Measurements from ENCODE around the gene MLLT3. TPM values are rescaled to one million over a fixed set of nuclear protein-coding genes. Genes with fewer than 3 reads are reported as not detected.

MLLT3 gene
- total and polyA plus RNA-seq, 2 experiments from 2014 or later = 13.7 to 39.2 TPM

DNA sequence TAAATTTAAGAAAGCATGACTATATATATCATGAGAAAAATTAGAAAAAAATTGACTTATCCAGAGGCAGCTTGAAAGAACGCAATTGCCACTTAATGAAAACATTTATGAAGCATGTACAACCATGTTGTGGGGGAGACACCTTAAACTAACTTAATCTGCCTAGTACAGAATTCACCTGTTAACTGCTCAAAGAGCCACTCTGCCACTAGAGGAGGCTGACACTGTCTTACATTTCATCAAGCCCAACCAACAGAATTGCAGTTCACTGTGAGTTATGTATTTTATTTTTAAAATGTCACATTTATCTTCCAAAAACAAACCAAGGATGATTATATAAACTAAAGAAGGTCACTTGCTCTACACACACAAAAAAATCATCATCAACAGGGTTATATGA is 252.9 kb downstream of the MLLT3 start:
- no peaks in the 10 kb centered on the region for H3K27me3 ChIP-seq
- peaks cover 4% of the 10 kb centered on the region for H3K36me3 ChIP-seq (replicated peaks; ENCODE audit: insufficient read depth, low read depth)
- WGBS (ENCODE audit: low lambda C conversion rate, missing lambda C conversion rate) = 91% methylated on average over 1 of the region's 1 CpG
- no peaks in the 10 kb centered on the region for H3K4me1 ChIP-seq (ENCODE audit: insufficient read depth)
- H3K4me2 ChIP-seq = no peak overlapping the region
- no peaks in the 10 kb centered on the region for H3K9me2 ChIP-seq (replicated peaks; ENCODE audit: insufficient read depth)
- DNase-seq (ENCODE audit: low spot score) = no peak
- H3K79me2 ChIP-seq = peaks cover 34% of the 10 kb centered on the region
- no peaks in the 10 kb centered on the region for H3K9me3 ChIP-seq (ENCODE audit: low read depth)
- H4K20me1 ChIP-seq (ENCODE audit: insufficient read depth, poor library complexity, severe bottlenecking) = no peaks in the 10 kb centered on the region
- H2AFZ ChIP-seq = no peak overlapping the region
- H3K27ac ChIP-seq = no peak overlapping the region
- no peak overlapping the region for H3K4me3 ChIP-seq
- TF ChIP-seq EZH2phosphoT487 (IDR thresholded peaks at IDR 0.05; ENCODE audit: low read depth, severe bottlenecking, unreplicated experiment) = no peak
- TF ChIP-seq, protein P1, sequence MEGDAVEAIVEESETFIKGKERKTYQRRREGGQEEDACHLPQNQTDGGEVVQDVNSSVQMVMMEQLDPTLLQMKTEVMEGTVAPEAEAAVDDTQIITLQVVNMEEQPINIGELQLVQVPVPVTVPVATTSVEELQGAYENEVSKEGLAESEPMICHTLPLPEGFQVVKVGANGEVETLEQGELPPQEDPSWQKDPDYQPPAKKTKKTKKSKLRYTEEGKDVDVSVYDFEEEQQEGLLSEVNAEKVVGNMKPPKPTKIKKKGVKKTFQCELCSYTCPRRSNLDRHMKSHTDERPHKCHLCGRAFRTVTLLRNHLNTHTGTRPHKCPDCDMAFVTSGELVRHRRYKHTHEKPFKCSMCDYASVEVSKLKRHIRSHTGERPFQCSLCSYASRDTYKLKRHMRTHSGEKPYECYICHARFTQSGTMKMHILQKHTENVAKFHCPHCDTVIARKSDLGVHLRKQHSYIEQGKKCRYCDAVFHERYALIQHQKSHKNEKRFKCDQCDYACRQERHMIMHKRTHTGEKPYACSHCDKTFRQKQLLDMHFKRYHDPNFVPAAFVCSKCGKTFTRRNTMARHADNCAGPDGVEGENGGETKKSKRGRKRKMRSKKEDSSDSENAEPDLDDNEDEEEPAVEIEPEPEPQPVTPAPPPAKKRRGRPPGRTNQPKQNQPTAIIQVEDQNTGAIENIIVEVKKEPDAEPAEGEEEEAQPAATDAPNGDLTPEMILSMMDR (IDR thresholded peaks at IDR 0.05; ENCODE audit: poor library complexity) = no peak

DNA sequence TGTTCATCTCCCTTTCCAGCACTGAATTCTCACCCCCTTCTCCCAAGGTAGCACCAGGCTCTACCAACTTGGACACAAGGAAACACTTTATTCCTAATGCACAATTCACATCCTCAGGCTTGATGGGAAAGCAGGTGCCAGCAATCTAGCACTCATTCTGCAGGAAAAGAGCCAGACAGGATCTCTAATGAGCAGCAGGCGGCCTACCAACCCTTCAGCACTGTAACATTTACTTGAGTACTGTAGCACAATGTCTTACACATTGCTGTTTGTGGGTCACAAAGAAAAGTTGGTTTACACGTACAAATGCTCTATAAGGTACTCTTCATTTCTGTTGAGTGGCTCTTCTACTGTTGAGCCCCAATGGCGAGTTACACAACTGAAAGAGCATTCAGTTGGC is 254.4 kb downstream of the MLLT3 start:
- Histone ChIP-seq H3K4me1 (ENCODE audit: insufficient read depth) (no peaks in the 10 kb centered on the region), H3K4me2 (no peak overlapping the region), H3K27me3 (no peaks in the 10 kb centered on the region), H2AFZ (no peak overlapping the region), H3K4me3 (no peak overlapping the region), H3K36me3 (replicated peaks; ENCODE audit: insufficient read depth, low read depth) (peaks cover 4% of the 10 kb centered on the region), H3K27ac (no peak overlapping the region), H4K20me1 (ENCODE audit: insufficient read depth, poor library complexity, severe bottlenecking) (no peaks in the 10 kb centered on the region), H3K9me3 (ENCODE audit: low read depth) (no peaks in the 10 kb centered on the region), H3K9me2 (replicated peaks; ENCODE audit: insufficient read depth) (no peaks in the 10 kb centered on the region), H3K79me2 (peaks cover 28% of the 10 kb centered on the region)
- TF ChIP-seq EZH2phosphoT487 (IDR thresholded peaks at IDR 0.05; ENCODE audit: low read depth, severe bottlenecking, unreplicated experiment) (no peak), EZH2 (IDR thresholded peaks at IDR 0.05; ENCODE audit: borderline replicate concordance) (no peak)
- TF ChIP-seq, protein P1 (IDR thresholded peaks at IDR 0.05; ENCODE audit: poor library complexity) = no peak
- no peak for DNase-seq (ENCODE audit: low spot score)
- WGBS (ENCODE audit: low lambda C conversion rate, missing lambda C conversion rate) = 95% methylated on average over 3 of the region's 3 CpGs

DNA sequence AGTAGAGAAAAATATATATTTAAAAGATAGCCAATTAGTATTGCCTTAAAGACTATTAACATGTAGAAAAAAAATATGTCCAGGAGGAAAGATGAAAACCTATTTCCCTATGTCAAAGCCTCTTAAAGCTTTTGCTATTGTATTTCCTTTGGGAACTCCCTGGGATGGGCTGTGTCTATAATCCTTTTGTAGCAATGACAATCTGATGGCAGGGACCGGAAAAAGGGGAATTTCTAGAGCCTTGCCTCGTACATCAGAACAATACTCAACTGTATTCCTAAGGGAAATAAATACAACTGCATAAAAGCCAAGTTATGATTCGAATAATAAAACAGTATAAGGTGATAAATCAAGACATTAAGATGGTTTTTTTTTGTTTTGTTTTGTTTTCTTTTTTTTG is 257.3 kb downstream of the MLLT3 start:
- Histone ChIP-seq H4K20me1 (ENCODE audit: insufficient read depth, poor library complexity, severe bottlenecking) (no peaks in the 10 kb centered on the region), H3K27ac (no peak overlapping the region), H3K9me3 (ENCODE audit: low read depth) (no peaks in the 10 kb centered on the region), H3K4me1 (ENCODE audit: insufficient read depth) (no peaks in the 10 kb centered on the region), H3K9me2 (replicated peaks; ENCODE audit: insufficient read depth) (no peaks in the 10 kb centered on the region), H2AFZ (no peak overlapping the region), H3K4me3 (no peak overlapping the region), H3K36me3 (replicated peaks; ENCODE audit: insufficient read depth, low read depth) (peaks cover 2% of the 10 kb centered on the region), H3K79me2 (peaks cover 17% of the 10 kb centered on the region), H3K4me2 (no peak overlapping the region), H3K27me3 (no peaks in the 10 kb centered on the region)
- TF ChIP-seq EZH2 (IDR thresholded peaks at IDR 0.05; ENCODE audit: borderline replicate concordance) = no peak
- TF ChIP-seq, protein P1 (IDR thresholded peaks at IDR 0.05; ENCODE audit: poor library complexity) = no peak
- no peak for TF ChIP-seq EZH2phosphoT487 (IDR thresholded peaks at IDR 0.05; ENCODE audit: low read depth, severe bottlenecking, unreplicated experiment)
- WGBS (ENCODE audit: low lambda C conversion rate, missing lambda C conversion rate) = 91% methylated on average over 3 of the region's 3 CpGs
- no peak for DNase-seq (ENCODE audit: low spot score)

DNA sequence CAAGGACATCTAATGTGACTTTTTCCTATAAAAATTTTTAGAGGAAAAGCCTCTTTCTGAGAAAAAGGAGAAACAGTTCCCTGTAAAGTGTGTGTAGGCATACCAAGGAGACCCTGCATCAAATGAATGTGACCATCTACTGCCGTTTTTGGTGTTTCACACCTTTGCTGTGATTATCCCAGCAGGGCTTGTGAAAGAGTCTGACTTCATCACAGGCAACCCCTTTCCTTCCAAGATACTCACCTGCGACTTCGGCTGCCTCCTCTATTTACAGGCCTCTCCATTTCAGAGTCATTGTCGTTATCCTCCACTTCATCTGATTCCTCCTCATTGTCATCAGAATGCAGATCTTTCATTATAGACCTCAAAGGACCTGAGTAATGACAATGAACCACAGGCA is 259.1 kb downstream of the MLLT3 start:
- Histone ChIP-seq H3K36me3 (replicated peaks; ENCODE audit: insufficient read depth, low read depth) (no peaks in the 10 kb centered on the region), H3K79me2 (peaks cover 5% of the 10 kb centered on the region), H3K4me1 (ENCODE audit: insufficient read depth) (peaks cover 4% of the 10 kb centered on the region), H3K27ac (no peak overlapping the region), H3K27me3 (no peaks in the 10 kb centered on the region), H3K9me2 (replicated peaks; ENCODE audit: insufficient read depth) (no peaks in the 10 kb centered on the region), H3K4me2 (no peak overlapping the region), H2AFZ (no peak overlapping the region), H4K20me1 (ENCODE audit: insufficient read depth, poor library complexity, severe bottlenecking) (no peaks in the 10 kb centered on the region), H3K4me3 (no peak overlapping the region), H3K9me3 (ENCODE audit: low read depth) (no peaks in the 10 kb centered on the region)
- TF ChIP-seq, protein P1 (IDR thresholded peaks at IDR 0.05; ENCODE audit: poor library complexity) = no peak
- TF ChIP-seq EZH2 (IDR thresholded peaks at IDR 0.05; ENCODE audit: borderline replicate concordance) (no peak), EZH2phosphoT487 (IDR thresholded peaks at IDR 0.05; ENCODE audit: low read depth, severe bottlenecking, unreplicated experiment) (no peak)
- 76% methylated on average over 4 of the region's 4 CpGs for WGBS (ENCODE audit: low lambda C conversion rate, missing lambda C conversion rate)
- no peak for DNase-seq (ENCODE audit: low spot score)
